Heart left ventricle (tissue), 13 donors: Measurements from ENCODE around the gene SNAP47.

ENCODE experiments used
- CTCF ChIP-seq, 12 donors: fragments of 200-600 bp; sonication (generic) in 4 of 12; IDR thresholded peaks; one replicate each; pipeline versions ENCODE4 v1.5.0 to v1.8.0; 2018 to 2022; ENCODE audit warnings: antibody characterized with exemption in 12 of 12, mild to moderate bottlenecking in 5 of 12
- POLR2A ChIP-seq, 2 donors: fragments of 450-650 bp; IDR thresholded peaks; one replicate each; pipeline ENCODE4 v1.6.1; 2017; ENCODE audit warnings: antibody characterized with exemption in 2 of 2, mild to moderate bottlenecking in 2 of 2, moderate library complexity in 2 of 2
- donor health status: ischemic (EF 13 %, LVEDD 7.1; RV severe dilation, severe dysfunction).
- donor health status: DM: no; HTN: yes; CAD: no.
- donor health status: DM: no; HTN: no; CAD: no.
- donor health status: ischemic (EF 25% LVEDD 6.9; RV normal size, moderate dysfunction).
- donor health status: ischemic (EF 25% LVEDD 5.7; RV mildly dilated, moderate dysfunction).
- donor health status: ischemic (EF 35%, LVEDD 5.7; RV mildly dilated, moderate dysfunction).
- donor health status: nonischemic (EF 11% LVEDD 7.7; RV severe dilation, severe dysfunction).
- donor health status: DM: yes; HTN: yes; CAD: no.
- donor health status: PGD.
- donor health status: ischemic (EF 29% LVEDD 5.4; RV normal size, mild dysfunction).
- donor health status: nonischemic (EF 23%, LVEDD 6.1; RV moderate dilation, normal function).

- TF ChIP-seq CTCF (IDR thresholded peaks at IDR 0.05): no peak
- TF ChIP-seq POLR2A (IDR thresholded peaks at IDR 0.05): no peak
Observed at GRCh38 chr1:227779021-227779441, 43.8 kb downstream of the SNAP47 start.
